Dermis microvascular lymphatic vessel endothelial cell (primary cell): Measurements from ENCODE around the gene TMEM186. TPM values are rescaled to one million over a fixed set of nuclear protein-coding genes. Genes with fewer than 3 reads are reported as not detected.
A peak's percentile ranks its signal among the peaks of the same experiment; 100 is the strongest.
"Not testable (repeated sequence)": the region's sequence is repeated elsewhere in the genome, so short reads cannot be mapped to it uniquely, and the experiment has no call there.

Experiments
- DNase-seq, 2 donors: peaks; one replicate each; pipeline versions ENCODE4 v3.0.0 to v3.0.0-alpha.2; 2010; ENCODE audit warnings: low read depth in 2 of 2
- total RNA-seq: library from RNA; depleted of rRNA; stranded (reverse); fragments of >200 nt; gene quantifications from 2 replicates; pipeline ENCODE4 v1.2.1, GENCODE V29; 2014

TMEM186 gene
- total RNA-seq, 1 donor from 2014 or later: 4.4 TPM

DNA sequence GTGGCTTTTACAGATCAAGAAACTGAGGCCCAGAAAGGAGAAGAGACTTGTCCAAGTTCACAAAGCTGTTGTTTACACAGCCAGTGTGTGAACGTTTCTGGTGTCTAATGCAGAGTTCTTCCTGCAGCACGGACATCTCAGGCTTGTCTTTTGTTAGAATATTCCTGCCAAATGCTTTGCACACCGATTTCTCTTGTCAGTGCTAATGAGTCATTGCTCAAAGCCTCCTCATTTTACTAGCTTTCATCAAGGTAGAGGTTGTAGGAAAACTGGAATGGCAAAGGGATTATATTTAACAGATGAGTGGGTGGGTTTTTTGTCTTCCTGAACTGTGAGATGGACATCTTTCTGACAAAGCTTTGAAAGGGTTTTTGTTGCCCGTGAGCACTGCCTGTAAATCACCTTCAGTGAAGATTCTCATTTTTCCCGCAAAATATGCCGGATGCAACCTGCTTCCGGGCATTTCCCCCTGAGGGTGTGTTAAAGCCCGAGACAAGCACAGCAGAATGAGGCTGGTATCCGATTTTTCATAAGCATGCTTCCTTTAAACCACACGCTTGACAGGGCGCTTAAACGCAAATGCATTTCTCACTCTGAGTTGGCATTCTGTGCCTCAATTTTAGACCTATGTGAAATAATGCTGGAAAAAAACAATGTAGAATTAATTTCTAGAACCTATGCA is 14.9 kb upstream of the TMEM186 start:
- DNase-seq: no peak

DNA sequence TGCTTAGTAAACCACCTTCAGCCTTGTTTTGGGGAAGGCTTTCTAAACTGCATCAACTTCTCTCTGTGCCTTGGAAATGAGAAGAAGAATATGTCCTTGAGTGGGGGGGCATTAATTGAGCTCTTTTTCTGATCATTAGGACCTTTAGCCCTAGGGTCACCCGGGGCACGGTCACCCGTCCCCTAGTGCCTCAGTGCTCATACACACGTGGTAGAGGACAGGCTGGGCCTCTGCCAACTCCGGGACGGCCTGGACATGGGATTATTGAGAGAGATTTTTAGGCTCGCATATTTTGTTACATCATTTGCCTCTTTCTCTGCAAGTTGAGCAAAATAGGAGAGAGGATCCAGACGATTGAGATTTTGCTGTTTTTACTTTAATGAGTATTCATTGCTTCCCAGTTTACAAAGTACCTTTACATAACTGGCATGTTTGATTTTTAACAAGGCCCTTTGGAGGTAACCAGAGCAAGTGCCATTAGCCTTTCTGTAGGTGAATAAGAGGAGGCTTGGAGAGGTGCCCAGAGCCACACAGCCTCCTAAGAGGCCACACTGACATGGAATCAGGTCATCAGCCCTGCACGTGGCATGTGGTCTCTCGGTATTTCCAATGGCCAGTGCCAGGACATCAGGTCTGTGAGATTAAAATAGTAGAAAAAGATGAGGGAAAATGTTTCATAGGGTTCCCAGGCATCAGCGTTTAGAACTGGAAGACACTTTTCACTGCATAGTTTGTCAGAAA is 11.3 kb upstream of the TMEM186 start:
- DNase-seq: no peak

DNA sequence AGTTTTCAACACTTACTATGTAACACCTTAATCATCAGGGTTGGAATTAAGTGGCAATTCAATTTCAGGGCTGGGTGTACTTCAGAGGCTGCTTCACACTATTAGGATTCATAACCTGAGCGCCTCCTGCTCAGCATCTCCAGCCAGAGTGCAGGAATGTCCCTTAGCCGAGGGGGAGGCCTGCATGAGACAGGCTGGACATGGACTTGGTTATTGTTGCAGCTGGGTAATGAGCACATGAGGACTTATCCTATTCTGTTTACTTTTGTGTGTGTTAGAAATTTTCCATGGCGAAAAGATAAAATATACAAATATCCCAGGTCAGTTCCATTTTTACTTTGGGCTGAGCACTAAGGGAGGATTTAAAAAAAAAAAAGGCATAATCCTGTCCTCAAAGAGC is 10.6 kb upstream of the TMEM186 start:
- no peak for DNase-seq

DNA sequence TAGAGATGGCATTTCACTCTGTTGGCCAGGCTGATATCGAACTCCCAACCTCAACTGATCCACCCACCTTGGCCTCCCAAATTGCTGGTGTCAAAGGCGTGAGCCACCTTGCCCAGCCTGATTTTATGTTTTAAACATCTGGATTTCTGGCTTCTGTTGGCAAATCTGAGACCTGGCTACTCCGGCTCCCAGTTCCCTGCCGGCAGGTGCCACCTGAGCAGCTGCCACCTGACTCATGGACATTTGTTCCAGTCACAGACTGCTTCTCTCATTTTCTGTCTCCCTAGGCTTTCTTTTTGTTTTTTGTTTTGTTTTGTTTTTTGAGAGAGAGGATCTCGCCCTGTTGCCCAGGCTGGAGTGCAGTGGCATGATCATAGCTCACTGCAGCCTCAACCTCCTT is 9.8 kb upstream of the TMEM186 start:
- DNase-seq: no peak

DNA sequence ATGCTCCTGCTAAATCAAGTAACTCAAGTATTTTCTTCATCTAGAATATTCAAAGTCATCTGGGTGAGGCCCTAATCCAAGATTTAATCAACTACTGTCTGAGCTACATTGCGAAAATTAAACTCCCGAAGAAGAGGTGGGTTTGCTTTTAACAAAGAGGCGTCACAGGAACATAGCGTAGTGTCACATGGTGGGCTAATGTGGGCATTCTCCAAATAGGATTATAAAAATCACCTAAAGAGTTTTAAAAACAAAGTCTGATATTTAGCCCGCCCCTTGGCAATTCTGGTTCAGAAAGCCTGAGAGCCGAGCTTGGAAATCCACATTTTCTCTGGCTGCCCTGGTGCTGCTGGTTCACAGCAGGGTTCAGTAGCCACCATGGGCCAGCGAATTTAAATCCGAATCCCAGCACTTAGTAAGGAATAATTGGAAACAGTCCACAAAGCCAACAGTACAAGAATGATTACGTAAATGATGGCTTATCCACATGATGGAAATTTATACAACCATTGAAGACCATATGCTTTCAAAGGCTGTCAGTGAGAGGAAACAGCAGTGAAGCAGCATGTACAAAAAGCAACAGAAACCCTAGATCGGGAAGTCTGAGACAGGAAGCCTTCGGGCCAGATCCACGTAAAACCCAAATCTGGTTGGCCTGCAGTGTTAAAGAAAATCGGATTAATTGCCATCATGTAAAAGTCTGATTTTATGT is 9.0 kb upstream of the TMEM186 start:
- DNase-seq: no peak

DNA sequence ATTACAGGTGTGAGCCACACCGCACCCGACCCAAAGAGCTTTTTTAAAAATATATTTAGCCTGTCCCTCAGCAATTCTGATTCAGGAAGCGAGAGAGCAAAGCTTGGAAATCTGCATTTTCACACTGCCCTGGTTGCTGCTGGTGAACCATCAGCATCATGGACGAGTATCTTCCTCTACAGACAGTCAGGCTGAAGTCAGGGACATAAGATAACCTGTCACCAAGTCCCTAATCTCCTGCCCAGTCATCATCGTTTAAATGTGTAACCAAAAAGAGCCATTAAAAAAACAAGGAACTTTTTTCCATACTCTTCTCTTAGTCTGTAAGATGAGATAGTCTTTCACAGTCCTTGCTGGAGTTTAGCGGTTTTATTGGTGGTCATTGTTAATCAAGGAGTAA is 6.9 kb upstream of the TMEM186 start:
- no peak for DNase-seq

DNA sequence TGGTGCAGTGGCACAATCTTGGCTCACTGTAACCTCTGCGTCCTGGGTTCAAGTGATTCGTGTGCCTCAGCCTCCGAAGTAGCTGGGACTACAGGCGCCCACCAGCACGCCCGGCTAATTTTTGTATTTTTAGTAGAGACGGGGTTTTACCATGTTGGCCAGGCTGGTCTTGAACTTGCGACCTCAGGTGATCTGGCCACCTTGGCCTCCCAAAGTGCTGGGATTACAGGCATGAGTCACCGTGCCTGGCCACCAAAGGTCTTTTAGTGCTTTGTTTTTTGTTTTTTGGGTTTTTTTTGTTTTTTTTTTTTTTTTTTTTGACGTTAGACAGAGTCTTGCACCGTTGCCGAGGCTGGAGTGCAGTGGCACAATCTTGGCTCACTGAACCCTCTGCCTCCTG is 6.3 kb upstream of the TMEM186 start:
- DNase-seq: not testable (repeated sequence)

DNA sequence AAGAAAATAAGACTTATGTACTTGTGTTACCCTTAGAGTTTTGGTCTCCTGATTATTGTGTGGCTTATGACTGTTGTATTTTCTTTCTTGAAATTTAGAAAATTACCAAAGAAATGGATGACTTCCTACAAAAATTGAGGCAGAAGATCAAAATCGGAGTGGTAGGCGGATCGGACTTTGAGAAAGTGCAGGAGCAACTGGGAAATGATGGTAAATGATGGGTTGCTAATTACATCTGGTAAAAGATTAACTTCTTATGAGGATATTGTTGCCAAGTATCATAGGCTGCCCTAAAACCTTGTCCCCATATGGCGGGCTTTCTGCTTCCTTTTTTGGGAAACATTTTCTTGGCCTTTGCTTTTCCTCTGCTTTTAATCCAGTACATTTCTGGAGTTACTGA is 4.3 kb upstream of the TMEM186 start:
- no peak for DNase-seq

DNA sequence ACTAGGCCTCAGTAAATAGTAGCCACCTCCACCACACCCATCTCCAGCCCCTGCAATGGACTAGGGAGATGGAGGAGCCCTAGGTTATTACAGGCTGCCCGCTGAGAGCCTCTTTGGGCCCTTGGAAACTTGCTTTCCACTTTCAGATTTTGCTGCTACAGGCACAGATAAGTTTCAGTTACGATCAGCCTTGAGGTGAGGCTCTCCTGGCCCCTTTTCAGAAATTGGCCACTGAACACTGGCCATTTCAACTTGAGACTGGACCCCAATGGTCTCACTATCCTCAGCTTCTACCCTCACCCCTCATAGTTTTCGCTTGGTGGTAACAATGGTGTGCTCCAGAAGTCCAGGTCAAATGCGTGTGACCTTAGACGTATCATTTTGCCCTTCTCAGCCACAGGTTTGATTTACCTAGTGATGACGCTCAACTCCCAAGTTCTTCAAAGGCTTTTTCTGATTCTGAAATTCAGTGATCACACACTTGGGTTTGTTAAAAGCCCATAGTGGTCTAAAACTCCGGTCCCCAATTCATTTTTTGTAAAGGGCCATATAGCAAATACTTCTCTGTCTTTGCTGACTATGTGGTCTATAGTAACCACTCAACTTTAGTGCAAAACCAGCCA is 1.2 kb upstream of the TMEM186 start:
- no peak for DNase-seq

DNA sequence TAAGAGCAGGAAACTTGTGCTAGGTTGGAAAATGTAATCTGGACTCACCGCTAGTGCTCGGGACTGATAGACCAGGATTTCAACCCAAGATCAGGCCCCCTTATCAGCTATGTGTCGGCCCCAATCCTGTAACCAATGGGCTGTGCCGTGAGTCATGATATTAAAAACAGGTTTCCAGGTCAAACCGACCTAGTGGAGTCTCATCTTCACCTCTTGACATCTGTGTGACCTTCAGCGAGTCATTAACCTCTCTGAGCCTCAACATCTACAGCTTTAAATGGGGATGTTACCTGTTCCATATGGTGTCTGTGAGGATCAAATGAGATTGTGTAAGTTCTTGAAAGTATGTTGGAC is 712 bp upstream of the TMEM186 start:
- peak in 1 of 2 donors; percentile 59 for DNase-seq

DNA sequence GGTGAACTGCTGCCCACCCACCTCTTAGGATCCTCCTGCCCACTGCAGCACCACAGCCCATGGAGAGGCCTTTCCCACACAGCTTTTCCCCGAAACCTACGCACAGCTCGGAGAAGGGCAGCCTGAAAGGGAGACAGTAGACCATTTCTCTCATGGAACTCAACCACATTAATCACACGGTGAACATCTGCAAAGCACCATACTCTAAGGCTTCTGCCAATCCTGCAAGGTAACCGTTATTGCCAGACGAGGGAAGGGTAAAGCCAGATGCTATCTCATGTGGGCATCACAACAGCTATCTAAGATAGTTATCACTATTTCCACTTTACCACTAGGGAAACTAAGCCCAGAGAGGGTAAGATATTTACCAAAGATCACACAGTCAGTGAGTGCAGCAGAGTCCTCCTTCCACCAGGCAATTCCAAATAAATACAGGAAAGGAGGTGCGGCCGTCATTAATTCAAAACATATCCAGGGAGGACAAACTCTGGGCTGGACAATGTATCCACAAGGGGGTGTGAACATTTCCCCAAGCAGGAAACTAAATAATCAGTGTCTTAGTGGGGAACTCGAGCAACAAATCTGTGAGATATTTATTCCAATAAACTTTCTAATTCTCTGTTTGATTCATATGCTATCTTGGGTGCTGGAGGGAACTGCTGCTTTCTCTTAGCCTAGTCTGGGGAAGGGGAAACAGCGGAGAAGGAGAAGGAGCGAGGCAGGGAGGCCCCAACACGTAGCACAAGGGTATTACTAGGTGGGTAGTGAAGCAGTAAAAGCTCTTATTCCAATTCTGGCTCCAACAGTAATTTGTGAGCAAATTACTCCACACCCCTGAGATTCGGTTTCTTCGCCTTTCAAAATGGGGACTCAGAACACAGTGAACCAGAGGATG is 723 bp downstream of the TMEM186 start:
- peak in 1 of 2 donors; percentile 16 for DNase-seq

DNA sequence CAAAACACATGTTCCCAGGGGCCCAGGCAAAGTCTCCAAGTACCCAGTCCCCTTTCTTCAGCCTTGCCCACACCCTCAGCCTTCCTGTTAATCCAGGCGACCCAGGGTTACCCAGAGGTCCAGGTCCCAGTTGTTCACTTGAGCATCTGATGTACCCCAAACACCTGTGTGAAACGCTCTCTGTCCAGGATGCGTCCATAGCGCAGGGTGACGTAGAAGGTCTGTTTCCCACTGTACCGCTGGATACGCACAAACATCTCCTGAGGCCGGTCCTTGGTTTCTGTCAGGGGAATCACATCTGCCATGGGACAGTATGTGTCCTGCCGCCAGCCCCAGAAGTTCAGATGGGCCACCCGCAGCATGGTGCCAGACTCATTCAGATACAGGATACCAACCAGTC is 1.6 kb downstream of the TMEM186 start:
- DNase-seq: no peak

DNA sequence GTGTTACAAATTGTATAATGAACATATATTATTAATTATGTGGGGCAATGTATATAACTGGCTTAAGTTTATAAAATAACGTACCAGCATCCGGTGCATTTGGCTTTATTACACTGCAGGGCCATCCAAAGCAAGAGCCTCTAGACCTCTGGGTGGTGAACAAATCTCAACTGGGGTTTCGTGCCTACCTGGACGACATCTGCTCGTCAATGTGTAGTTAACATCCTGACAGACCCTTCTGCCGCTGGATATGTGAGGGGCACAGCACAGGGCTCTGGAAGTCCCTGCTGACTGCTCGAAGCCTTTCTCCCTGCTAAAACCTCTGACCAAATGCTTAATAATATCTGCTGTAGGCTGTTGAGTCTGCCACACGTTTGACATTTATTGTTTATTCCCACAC is 2.3 kb downstream of the TMEM186 start:
- DNase-seq: no peak

DNA sequence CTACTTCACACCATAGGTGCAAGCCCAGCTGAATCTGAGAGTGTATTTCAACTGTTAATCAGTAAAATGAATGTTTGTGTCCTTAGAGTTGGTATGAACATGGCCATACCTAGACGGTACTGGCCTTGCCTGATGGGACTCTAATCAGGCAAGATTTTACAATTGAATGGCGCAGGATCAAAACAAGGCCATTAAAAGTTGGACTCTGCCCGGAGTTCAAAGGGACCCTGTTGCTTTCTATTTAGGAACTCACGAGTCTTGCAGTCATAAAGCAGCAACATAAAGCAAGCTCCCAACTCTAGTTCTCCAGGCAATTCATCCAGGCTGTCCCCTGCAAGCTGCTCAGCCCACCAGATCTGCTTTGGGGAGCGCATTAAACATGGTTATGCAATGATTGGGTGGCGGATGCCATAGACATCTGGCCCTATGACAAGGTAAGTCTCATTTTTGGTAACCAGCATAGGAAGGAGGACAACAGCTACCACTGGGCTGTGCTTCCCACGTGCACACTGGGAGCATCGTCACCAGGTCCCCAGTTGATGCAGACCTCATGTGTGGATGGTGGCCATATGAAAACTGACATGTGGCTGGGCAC is 8.8 kb downstream of the TMEM186 start:
- DNase-seq: no peak

DNA sequence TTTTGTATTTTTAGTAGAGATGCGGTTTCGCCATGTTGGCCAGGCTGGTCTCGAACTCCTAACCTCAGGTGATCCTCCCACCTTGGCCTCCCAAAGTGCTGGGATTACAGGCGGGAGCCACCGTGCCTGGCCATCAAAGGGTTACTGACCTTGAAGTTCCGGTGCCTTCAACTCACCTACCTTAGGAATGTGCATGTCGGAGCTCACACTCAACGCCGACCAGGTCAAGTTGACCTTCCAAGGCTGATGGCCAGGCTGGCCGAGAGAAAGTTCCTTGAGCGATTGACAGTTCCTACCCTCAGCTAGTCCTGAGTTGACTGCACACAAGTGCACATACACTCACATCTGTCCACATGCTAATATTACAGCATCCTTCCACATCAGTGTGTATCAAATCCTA is 11.1 kb downstream of the TMEM186 start:
- not testable (repeated sequence) for DNase-seq

DNA sequence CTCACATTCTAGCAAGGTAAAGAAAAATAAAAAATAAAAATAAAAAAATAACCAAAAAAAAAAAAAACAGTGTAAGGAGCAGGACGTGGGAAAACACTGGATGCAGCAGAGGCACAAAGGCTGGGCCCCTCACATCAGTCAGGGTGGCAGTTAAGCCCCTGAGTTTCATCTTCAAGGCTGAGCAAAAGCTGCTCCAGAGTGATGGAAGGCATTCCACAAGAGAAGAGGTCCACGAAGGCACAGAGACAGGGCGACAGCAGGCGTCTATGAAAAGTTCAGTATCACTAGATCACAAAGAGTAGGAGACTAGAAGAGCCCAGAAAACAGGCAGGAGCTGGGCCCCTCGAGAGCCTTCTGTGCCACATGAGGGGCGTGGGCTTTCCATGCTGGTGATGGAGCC is 12.0 kb downstream of the TMEM186 start:
- no peak for DNase-seq

DNA sequence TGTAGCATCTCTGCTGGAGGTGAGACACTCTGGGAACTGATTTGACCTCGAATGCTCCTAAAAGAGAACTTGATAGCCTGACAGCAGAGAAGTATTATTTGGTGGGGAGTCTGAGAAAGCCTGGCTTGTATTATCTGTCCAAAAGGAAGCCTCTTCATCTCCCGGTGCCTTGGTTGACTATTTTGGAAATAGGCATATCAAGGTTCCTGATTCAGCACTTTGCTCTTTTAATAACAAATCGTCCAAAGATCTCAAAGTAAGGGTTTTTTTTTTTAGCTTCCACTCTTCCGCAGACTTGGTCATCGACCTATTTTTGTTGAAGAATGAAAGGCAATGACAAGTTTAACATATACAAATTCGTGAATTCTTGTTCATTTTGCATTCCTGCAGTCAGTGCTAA is 14.8 kb downstream of the TMEM186 start:
- DNase-seq: no peak

DNA sequence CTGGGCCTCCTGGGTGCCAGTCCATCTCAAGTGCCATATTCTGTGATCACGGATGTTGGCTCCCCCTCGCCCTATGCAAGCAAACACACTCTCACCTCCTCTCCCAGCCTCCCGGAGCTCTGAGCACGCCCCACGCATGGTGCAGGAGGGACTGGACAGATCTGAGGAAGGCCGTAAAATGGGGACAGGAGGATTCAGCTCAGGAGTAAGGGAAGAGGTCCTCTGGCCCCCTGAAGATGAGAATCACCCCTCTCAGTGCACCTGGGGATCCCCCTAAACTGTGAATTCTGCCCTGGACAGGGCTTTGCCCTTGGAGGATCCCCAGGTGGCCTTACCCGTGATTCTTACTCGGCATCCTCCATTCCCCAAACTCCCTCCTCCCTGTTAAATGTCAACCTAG is 15.6 kb downstream of the TMEM186 start:
- DNase-seq: no peak

DNA sequence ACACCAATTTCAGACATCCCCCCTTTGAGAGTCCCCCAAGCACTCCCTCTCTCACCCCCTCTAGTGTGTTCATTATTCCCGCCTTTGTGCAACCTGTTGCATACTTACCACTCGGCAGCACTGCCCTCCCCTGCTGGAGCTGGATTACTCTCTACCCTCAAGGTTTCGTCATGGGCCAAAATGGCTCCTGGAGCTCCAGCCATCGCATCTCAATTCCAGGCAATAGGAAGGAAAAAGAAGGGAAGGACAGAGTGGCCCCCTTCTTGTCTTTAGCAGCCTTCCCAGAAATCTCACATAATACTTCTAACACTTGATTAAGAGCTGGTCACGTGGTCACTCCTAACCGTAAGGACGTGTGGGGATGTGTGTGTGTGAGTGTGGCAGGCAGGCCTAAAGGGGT is 20.2 kb downstream of the TMEM186 start:
- no peak for DNase-seq

DNA sequence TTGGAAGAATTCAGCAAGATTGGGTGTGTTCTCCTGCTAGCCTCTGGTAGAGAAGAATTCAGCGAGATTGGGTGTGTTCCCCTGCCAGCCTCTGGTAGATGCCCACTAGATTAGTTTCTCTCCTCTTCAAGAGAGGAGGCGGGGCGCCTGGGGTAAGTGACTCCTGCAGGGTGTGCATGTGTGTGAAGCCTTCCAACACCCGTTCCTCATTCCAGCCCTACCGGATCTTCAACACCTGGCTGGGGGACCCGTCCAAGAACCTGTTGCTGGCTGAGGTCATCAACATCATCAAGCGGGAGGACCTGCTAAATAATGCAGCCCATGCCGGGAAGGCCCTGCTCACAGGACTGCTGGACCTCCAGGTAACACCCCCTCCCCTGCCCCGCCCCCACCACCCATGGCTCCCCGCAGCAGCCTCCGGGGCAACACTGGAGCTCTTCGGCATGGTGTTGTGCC is 21.3 kb downstream of the TMEM186 start:
- DNase-seq: no peak

DNA sequence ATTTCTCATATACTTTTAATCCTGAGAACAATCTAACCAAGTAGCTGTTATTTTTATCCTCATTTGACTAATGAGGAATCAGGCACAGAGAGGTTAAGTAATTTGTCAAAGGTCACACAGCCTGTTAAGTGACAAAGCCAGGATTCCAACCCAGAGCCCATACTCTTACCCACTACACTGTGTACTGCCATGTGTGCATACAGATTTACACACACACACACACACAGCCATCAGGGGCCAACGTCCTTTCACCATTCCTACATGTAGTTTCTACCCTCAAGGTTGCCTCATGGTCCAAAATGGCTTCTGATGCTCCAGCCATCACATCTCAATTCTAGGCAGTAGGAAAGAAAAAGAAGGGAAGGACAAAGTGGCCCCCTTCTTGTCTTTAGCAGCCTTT is 22.1 kb downstream of the TMEM186 start:
- DNase-seq: no peak
